GM18498 (cell line): ENCODE data around the gene SPATA46.
"Not testable (repeated sequence)": the region's sequence is repeated elsewhere in the genome, so short reads cannot be mapped to it uniquely, and the experiment has no call there.

ENCODE experiments used
- ATAC-seq: cut with Tn5 transposase; IDR thresholded peaks from one replicate; pipeline ENCODE4 v1.9.1; 2021; ENCODE audit warnings: mild to moderate bottlenecking, moderate library complexity; ENCODE audit not compliant: unreplicated experiment

The SPATA46 gene

DNA sequence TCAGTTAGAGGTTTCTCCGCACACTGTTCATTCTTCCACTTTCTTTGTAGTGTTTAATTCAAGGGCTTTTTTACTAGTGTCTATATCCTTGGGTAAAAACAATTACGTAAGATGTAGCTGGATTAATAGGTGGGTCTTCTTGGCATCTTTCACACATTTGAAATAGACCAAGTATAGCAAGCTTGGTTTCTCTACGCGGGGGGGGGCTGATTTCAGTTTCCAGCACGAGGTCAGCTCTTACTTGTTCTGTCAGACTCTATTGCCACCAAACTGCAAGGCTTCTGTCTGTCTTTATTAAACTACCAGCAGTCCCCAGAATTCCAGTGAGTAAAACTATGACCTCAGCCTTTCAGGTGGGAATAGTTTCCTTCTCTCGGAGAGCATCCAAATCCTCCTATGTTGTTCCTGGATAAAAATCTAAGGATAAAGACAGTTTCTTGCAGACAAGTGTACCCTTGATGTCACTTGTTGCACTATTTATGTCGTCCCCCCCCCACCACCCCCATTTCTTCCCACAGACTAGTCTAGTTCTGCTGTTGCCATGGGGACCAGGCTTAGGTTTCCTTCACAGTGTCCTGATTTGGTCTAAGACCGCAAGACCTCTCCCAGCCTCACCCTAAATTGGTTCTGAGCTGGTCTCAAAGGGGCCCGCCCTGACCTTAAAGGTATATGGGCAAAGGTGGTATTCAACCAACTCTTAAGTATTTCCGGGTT is 17.0 kb downstream of the SPATA46 start:
- no peak for ATAC-seq

DNA sequence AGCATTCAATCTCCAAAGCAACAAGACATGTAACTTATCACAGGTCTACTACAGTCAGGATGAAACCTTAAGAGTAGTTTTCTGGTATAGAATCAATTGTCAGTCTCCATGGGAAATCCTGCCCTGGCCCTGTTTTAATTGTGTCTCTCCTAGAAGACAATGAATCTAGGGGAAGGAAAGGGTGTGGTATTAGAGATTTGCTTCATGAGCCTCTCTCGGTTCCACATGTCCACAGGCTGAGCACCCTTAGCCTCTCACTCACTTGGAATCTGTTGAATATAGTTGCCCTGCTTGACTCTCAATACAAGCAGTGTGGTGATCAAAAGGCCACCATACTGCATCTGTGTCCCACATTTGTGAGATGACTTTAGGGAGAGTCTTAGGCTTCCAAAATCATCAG is 17.7 kb downstream of the SPATA46 start:
- ATAC-seq = no peak

DNA sequence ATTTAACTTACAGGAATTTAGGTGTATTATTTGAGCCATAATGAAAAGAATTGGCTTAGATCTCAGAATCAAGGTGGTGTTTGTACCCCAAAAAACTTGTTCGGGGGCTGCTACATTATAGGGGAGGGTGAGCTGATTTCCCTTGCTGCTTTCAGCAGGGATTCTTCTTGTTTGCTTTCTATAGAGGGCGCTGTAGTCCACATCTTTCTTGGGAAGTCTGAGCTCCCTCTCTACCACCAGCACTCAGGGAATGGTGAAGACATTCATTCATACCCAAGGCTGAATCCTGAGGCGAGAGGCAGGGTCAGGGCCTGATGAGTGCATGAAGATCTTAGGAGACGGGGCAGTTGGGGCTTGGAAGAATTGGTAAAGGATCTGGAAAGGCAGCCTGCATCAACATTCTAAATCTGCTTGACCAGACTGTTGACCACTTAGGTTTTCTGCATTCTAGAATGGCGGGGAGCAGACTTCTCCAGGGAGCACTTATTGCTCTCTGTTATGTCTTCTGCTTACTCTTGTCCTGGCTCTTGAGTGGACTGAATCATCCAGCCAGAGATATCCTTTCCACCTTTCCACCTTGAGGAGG is 18.9 kb downstream of the SPATA46 start:
- no peak for ATAC-seq

DNA sequence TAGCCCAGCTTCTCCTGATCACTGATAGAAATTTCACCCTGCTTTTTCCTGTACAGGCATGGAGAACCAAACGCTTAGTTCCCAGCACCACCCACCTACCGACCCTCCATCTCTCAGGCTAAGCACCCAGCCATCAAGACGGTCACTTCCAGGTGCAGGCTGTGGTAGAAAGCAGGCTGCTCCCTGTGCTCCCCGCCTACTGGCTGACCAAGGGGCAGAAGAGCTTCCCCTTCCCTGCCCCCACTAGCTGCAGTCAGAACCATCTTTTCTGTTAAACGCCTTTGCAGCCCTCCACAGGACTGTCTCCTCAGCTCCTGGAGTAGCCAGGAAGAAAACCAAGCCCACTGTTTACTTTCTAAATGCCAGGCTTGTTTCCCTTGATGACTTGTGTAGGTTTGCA is 23.0 kb downstream of the SPATA46 start:
- no peak for ATAC-seq

DNA sequence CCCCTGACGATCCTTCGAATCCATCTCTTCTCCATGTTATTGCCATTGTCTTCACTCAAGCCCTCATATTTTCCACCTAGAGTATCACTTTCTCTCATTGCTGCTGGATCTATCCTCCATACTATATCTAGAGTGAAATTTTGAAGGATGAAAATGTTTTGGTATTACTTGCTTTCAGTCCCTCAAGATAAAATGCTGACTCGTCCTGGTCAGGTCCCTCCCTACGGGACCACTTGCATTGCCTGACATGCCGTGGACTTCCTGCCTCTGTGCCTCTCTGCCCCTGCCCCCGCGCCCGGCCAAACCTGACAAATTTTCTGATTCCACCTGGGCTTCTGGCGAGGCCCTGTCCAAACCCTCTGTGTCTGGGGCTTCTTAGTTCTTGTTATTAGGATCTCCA is 23.6 kb downstream of the SPATA46 start:
- ATAC-seq = no peak

DNA sequence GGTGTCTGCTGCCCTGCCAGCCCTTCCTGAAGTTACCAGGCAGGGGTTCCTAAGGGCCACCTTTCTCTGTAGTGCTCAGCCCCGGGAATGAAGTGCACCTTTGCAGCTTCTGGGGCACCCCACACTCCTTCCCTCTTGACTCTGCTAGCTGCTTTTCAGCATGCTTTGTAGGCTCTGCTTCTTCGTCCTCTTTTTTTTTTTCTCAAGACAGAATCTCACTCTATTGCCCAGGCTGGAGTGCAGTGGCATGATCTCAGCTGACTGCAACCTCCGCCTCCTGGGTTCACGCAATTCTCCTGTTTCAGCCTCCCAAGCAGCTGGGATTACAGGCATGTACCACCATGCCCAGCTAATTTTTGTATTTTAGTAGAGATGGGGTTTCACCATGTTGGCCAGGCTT is 24.8 kb downstream of the SPATA46 start:
- not testable (repeated sequence) for ATAC-seq

DNA sequence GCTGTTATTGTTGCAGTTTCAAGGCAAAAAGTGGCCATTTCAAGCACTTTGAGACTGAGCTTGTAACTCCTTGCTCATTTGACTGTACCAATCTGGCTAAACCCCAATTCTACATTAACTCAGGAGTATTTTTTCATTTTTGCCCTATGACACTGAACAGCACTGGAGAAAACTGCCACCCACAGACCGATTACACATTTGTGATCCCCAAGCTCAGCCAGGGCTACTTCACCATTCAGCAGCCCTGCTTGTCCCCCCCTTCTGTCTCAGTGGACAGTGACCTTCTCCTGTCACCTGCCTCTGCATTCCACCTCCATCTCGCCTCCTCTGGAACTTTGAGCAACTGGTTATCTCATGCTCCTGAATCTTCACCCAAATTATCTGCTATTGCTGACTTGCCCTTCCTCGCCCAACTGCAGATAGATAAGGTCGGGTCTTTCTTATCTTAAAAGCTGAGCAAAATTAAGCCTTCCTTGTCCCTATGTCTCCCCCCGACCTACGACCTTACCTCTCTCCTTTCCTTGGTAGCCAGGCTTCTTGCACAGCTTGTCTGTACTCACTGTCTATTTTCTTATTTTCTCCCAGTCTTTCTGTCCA is 25.3 kb downstream of the SPATA46 start:
- ATAC-seq = no peak

DNA sequence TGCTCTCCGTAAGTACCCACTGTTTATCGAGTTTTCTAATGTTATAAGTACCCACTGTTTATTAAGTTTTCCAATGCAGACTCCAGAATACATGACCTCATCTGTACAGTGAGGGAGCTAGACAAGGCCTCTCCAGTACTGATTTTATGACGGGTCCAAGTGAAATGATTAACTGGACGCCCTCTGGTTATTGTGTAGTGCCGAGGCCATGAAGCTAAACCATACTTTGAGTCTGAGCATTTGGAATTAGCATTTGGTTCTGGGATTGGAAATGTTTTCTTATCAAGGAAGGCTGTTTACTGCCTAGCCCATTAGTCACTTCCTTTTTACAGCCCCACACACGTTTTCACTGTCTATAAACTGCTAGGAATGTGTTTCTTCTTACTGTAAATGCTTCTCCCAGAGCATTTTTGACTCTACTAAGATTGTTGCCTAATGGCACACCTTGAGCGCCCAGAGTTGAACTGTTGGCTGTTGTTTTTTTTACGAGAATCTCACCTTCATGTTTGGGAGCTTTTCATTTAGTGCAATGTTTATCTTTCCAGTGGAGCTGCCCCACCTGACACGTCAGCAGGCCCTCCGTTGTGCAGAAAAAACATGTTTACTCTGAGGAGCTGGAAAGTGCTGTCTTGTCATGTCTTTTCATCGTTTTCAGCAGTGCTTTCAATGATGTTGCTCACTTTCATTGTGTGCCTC is 26.9 kb downstream of the SPATA46 start:
- ATAC-seq = no peak

DNA sequence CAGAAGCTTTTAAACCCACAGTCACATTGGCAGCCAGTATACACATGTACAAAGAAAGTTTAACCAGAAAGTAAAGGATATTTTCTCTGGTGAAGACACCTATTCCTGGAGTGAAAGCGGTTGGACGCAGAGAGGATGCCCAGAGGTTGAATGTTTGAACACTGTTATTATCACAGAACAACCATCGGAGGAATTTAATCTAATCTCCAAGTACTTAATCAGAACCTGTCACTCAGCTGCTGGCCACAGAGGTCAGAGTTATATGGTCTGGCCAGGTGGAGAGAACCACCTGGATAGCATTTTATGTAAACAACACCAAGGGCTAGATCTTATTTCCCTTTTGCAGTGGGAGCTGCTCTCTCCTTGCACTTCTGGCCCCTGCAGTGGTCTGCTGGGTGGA is 29.4 kb downstream of the SPATA46 start:
- no peak for ATAC-seq

DNA sequence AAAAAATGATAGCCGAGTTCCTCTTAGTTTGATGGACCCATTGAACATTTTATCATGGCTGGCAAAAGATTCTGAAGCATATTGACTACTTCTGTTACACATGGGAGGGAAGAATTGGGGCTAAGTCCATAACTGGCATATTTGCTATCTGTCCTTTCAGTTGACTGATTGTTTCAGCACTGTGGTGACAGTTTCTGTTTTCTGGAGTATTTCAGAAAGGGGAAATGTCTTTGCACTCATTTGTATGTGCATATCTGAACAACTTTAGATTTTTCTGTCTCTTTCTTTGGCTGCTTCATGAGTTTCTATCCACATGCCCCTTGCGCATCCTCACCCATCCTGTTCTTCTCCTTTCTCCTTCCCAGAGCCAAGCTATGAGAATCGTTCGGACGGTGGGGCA is 33.2 kb downstream of the SPATA46 start:
- ATAC-seq = no peak

DNA sequence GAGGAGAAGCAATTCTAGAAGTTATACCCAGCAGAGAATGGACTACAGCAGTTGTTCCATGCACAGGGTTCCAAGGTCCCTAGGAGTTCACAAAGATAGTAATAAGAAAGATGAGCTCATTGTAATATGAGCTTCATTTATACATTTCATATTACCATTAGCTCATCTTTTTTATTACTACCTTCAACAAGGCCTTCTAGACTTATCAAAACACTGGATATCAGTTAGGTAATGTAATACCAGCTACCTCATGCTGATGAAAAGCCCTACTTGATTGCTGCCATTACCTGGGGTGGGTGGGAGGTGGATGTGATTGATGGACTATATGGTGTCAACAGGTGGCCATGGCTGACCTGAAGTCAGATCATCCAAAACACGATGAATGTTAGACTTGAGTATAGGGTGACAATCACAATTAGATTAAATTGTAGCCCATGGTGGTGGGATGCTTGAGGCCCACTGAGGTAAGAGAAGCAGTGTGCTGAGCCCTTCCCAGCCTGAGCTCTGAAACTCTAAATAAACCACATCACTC is 34.1 kb downstream of the SPATA46 start:
- ATAC-seq = no peak

DNA sequence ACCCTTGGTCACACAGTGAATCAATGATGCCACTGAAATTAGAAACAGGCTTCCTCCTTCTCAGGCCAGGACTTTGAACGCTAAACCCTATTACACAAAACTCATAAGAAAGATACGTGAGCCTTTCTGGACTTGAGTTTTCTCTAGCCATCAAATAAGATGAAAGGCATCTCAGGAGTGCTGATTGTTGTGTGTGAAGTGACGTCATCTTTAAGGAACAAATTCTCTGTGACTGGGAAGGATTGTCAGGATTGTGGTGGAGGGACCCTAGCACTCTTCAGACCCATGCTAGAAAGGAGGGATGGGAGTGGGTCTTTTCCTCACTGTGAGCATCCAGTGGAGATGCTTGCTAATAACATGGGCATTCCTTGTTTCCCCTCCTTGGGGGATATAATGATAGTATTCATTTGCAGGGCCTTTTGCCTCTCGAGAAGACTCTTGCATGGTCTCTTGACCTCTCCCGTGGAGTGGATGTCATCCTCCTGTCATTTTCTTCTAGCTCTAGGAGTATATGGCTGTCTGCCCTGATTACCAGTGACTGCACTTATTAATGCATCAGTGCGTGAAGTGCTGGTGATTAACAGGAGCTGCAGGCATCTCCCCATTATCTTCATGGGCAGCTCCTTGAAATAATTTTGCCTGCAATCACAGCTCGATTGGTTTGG is 39.9 kb downstream of the SPATA46 start:
- no peak for ATAC-seq

DNA sequence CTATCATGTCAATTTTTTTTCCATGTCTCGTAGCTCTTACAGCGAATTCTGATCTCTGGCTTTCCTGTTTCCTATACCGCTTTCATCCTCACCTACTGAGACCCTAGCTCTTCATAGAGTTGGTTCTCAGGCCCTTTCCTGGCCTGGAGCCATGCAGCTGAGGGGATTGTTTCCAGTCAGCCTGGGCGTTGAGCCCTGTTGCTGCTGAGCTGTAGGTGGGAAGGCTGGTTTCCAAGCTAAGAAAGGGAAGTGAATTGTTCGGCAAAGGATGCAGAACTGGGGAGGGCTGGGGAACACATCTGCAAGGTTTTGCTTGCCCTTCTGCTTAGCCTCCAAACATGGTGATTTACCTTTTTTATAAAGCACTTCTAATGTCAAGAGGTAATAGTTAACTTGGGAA is 41.5 kb downstream of the SPATA46 start:
- no peak for ATAC-seq

DNA sequence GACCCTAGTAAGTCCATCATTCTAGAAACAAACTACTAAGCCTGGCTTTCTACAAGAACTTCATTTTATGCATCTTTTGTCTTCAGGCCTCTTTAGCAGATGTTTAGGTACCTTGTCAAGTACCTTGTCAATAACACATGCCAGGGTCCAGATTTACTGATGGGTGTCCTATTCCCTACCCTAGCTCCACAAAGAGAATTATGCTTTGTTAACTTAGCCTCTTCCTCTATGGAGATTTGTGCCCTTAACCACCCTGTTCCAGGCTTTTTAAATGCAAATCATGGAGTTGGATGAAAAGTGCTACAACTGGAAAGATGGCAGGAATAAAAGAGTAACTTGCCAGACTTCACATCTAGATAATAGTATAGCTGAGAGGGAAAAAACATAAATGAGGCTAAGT is 42.7 kb downstream of the SPATA46 start:
- ATAC-seq = no peak

DNA sequence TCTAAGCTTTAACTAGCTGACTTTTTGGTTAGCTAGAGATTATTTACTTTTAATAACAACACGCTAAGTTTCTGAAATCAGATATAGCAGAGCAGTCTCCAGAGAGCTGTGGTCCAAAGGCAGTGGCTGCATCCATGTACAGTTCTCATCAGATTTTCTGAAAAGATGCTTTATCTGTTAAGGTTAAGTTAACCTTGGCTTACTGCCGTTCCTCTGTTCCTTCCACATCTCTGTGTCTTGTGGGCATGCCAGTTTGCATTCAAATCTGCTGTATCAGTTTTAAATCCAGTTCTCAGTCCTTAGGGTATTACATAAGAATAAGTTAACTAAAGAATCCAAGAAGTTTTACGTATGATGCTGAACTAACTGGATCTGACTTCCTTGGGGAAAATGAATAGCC is 46.8 kb downstream of the SPATA46 start:
- ATAC-seq = no peak

DNA sequence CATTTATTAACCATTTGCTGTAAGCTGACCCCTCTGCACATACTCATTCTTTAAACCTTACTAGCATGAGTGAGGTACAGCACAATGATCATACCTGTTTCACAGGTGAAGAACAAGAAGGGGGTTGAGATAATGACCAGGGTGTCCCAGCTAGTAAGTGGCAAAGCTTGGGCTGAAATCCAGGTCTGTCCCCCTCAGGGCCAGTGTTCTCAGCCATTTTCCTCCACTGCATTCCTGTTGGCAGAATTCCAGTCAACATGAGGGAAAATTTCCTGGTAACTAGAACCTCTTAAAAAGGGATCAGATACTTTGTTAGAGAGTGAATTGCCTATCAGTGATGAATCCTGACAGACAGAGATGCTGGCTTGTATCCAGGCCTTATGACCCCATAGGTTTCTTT is 48.1 kb downstream of the SPATA46 start:
- no peak for ATAC-seq

DNA sequence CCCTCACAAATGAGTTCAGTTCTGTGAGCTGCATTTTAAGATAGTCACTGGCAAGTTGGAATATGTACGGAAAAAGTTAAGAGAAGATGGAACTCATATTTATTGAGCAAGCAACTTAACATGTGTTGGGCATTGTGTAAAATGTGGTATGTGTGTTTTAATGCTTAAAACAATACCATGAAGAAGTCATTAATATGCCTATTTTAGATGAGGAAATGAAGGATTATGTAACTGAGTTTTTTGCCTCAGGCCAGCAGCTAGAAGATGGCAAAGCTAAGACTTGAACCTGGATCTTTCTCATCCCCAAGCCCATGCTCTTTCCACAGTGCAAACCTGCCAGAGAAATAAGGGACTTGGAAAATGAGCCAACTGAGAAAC is 48.9 kb downstream of the SPATA46 start:
- no peak for ATAC-seq

DNA sequence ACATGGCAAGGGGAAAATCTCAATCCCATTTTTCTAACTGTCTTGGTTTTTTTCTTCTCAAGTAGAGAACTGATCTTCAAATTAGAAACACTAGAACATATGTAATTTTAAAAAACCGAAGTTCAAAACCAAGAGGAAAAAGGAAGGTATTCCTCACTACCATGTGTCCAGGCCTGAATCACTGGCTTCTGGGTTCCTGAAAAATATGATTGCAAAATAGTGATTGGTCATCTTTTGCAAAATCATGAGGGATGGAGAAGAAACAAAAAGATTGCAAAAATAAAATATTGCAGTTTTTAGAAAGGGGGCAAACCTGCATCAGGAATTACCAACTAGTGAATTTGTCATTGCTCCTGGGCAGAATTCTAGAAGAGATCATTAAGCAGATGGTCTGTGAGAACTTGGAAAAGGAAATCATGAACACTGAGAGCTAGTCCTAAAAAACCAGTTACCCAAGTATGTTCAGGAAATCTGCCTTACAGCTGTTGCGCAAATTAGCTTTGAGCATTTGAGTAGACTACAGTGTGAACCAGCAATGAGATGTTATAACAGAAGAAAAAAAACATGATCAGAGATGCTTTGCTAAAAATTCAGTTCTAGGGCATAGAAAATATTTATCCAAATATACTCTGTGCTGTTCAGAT is 49.4 kb downstream of the SPATA46 start:
- ATAC-seq = no peak

DNA sequence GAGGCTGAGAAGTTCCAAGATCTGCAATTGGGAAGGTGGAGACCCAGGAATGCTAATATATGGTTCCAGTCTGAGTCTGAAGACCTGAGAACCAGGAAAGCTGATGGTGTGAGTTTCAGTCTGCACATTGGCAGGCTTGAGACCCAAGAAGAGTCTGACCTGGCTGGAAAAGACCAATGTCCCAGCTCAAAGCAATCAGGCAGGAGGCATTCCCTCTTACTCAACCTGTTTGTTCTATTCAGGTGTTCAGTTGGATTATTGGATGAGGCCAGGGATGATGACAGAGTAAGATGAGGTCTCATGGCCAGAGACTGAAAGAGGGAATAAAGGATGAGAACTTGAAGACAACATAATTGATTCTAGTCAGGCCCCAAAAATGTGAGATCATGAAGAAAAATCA is 50.1 kb downstream of the SPATA46 start:
- ATAC-seq = no peak

DNA sequence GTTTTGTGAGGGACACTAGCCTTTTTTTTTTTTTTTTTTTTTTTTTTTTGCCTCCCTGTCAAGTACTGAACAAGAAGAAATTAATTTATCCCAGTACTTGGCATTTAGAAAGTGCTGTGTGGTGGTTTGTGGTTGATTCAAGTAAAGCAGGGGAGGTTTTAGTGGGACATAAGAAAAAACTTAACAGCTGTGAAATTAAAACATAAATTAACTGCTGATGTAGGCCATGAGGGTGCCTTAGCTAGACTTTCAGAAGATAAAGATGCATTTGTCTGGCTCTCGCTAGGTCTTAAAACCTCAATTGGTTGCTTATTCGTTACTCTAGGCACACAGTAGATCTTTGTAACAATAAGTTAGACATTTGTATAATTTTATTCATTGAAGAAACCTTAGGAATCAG is 52.3 kb downstream of the SPATA46 start:
- ATAC-seq = no peak
